NCI-H69 (cell line): ENCODE data around the gene LILRB4.
"Not testable (repeated sequence)": the region's sequence is repeated elsewhere in the genome, so short reads cannot be mapped to it uniquely, and the experiment has no call there.

ENCODE experiments used
- DNase-seq: peaks from one replicate; lab custom pipeline; 2025; lab: John Stamatoyannopoulos, UW

The LILRB4 gene

GRCh38 chr19:54694648-54695047 is 31.9 kb downstream of the LILRB4 start:
- DNase-seq, result no peak

DNA sequence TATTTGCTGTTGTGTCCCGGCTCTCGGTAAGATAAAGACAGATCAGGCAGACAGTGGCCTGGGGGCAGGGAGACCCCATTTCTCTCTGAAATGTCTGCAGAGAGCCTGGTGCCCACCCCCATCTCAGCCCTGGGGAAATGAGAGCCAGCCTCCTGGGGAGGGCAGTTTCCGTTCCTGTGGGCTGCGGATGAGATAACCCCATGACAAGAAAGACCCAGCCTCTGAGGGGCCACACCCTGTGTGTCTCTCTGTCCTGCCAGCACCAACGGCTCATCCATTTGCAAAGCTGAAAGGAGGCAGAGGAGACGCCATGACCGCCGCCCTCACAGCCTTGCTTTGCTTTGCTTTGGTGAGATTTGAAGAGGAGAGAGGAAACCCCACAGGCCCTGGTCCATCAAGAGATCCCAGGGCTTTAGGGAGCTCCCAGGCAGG is 33.3 kb downstream of the LILRB4 start:
- no peak for DNase-seq

DNA sequence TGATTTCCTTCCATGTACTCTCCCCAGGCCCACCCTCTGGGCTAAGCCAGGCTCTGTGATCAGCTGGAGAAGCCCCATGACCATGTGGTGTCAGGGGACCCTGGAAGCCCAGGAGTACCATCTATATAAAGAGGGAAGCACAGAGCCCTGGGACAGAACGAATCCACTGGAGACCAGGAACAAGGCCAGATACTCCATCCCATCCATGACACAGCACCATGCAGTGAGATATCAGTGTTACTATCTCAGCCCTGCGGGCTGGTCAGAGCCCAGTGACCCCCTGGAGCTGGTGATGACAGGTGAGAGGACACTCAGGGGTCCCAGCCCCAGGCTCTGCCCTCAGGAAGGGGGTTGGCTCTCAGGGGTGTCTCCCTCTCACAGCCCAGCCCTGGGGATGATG is 34.0 kb downstream of the LILRB4 start:
- DNase-seq, result no peak

- DNase-seq, result not testable (repeated sequence)
Measured at GRCh38 chr19:54697716-54698115, 34.9 kb downstream of the LILRB4 start.

GRCh38 chr19:54704928-54705327 is 42.1 kb downstream of the LILRB4 start:
- DNase-seq, result no peak

GRCh38 chr19:54707962-54708361 is 45.2 kb downstream of the LILRB4 start:
- DNase-seq, result no peak

GRCh38 chr19:54708781-54709180 is 46.0 kb downstream of the LILRB4 start:
- no peak for DNase-seq

GRCh38 chr19:54709212-54709948 is 46.6 kb downstream of the LILRB4 start:
- DNase-seq, result no peak

DNA sequence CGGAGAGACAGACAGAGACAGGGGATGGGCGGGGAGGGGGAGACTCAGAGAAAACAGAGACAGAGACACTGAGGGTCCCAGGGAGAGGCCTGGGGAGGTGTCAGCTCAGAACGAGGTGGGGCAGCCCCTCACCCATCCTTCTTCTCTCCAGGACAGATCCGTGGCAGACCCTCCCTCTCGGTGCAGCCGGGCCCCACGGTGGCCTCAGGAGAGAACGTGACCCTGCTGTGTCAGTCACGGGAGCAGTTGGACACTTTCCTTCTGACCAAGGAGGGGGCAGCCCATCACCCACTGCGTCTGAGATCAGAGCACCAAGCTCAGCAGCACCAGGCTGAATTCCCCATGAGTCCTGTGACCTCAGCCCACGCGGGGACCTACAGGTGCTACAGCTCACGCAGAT is 47.2 kb downstream of the LILRB4 start:
- not testable (repeated sequence) for DNase-seq
